Colonic mucosa (tissue), 4 donors: Measurements from ENCODE around the gene FBXO11. TPM values are rescaled to one million over a fixed set of nuclear protein-coding genes. Genes with fewer than 3 reads are reported as not detected.
A peak's percentile ranks its signal among the peaks of the same experiment; 100 is the strongest.
"Not testable (repeated sequence)": the region's sequence is repeated elsewhere in the genome, so short reads cannot be mapped to it uniquely, and the experiment has no call there.

Source experiments
- DNase-seq: peaks from one replicate; pipeline ENCODE4 v3.0.0-alpha.2; 2020
- H3K27ac ChIP-seq: fragments of 200-600 bp; one replicate; pipeline ENCODE4 v1.8.0; 2021
- H3K27me3 ChIP-seq: fragments of 200-600 bp; one replicate; pipeline ENCODE4 v1.8.0; 2021
- H3K36me3 ChIP-seq: fragments of 200-600 bp; one replicate; pipeline ENCODE4 v1.8.0; 2021
- H3K4me1 ChIP-seq: fragments of 200-600 bp; one replicate; pipeline ENCODE4 v1.8.0; 2021; ENCODE audit warnings: mild to moderate bottlenecking
- H3K4me3 ChIP-seq: fragments of 200-600 bp; one replicate; pipeline ENCODE4 v1.8.0; 2021
- H3K9ac ChIP-seq, 2 donors: one replicate each; pipeline ENCODE4 v1.7.0; 2013; ENCODE audit warnings: control low read depth in 2 of 2, low read depth in 2 of 2, low read length in 2 of 2
- H3K9me3 ChIP-seq: fragments of 200-600 bp; one replicate; pipeline ENCODE4 v1.8.0; 2021
- CTCF ChIP-seq: fragments of 200-600 bp; IDR thresholded peaks from one replicate; pipeline ENCODE4 v1.8.0; 2022; ENCODE audit warnings: antibody characterized with exemption, mild to moderate bottlenecking
- intact Hi-C: fragments of 100-400 bp; cut with DNase I; formaldehyde crosslinking; loops from one replicate; pipeline ENCODE4 v1.14.1; 2022
- total RNA-seq, 2 donors: library from RNA; stranded (reverse); fragmentation: NEBNext Ultra II Directional in 1 of 2; extraction: Animal tissue kit (Norgen Biotek cat#: 25700) in 1 of 2; gene quantifications; one replicate each; pipeline ENCODE4 v1.2.1, GENCODE V29; 2021
- donor health status: healthy.
- donor health status: DM: no; HTN: no; CAD: no.
- donor health status: DM: no; HTN: no; CAD: no.

FBXO11 gene
- total RNA-seq, 2 donors from 2014 or later: 40.4 to 47.7 TPM

GRCh38 chr2:47908682-47909081 is 2.4 kb upstream of the FBXO11 start:
- Histone ChIP-seq H3K4me3 (no peak overlapping the region), H3K9ac (no peak overlapping the region), H3K27me3 (no peaks in the 10 kb centered on the region), H3K9me3 (no peaks in the 10 kb centered on the region), H3K4me1 (no peaks in the 10 kb centered on the region), H3K27ac (no peak overlapping the region), H3K36me3 (no peaks in the 10 kb centered on the region)
- no peak for DNase-seq
- no peak for TF ChIP-seq CTCF
- intact Hi-C loops: loop anchor here (10.0 kb wide), 1 partner anchor 196 kb away; no protein-coding TSS in a partner anchor

GRCh38 chr2:47907039-47907781 is 912 bp upstream of the FBXO11 start:
- Histone ChIP-seq H3K9me3 (no peaks in the 10 kb centered on the region), H3K4me3 (peak overlapping the region; percentile 44), H3K36me3 (no peaks in the 10 kb centered on the region), H3K9ac (peak overlapping the region; percentile 68 to 84), H3K4me1 (no peaks in the 10 kb centered on the region), H3K27me3 (no peaks in the 10 kb centered on the region), H3K27ac (peak overlapping the region; percentile 99)
- DNase-seq: peak; percentile 60
- intact Hi-C loops: loop anchor here (10.0 kb wide), 1 partner anchor 198 kb away; no protein-coding TSS in a partner anchor
- peak; percentile 28 for TF ChIP-seq CTCF

GRCh38 chr2:47905386-47906156 is 727 bp downstream of the FBXO11 start:
- peak overlapping the region; percentile 99 for H3K27ac ChIP-seq
- DNase-seq: peak; percentile 55
- H3K36me3 ChIP-seq: no peaks in the 10 kb centered on the region
- H3K9me3 ChIP-seq: no peaks in the 10 kb centered on the region
- TF ChIP-seq CTCF: no peak
- intact Hi-C loops: loop anchor here (10.0 kb wide), 1 partner anchor 199 kb away; no protein-coding TSS in a partner anchor
- no peaks in the 10 kb centered on the region for H3K27me3 ChIP-seq
- H3K4me1 ChIP-seq: no peaks in the 10 kb centered on the region
- peak overlapping the region; percentile 77 for H3K4me3 ChIP-seq
- H3K9ac ChIP-seq: peak overlapping the region; percentile 74 to 91

- Histone ChIP-seq H3K9ac (peak overlapping the region; percentile 88 to 91), H3K27ac (no peak overlapping the region), H3K36me3 (no peaks in the 10 kb centered on the region), H3K4me1 (no peaks in the 10 kb centered on the region), H3K9me3 (no peaks in the 10 kb centered on the region), H3K4me3 (peak overlapping the region; percentile 77), H3K27me3 (no peaks in the 10 kb centered on the region)
- no peak for DNase-seq
- no peak for TF ChIP-seq CTCF
- intact Hi-C loops: loop anchor here (10.0 kb wide), 1 partner anchor 201 kb away; no protein-coding TSS in a partner anchor
Measured at GRCh38 chr2:47903781-47904490, 2.4 kb downstream of the FBXO11 start.

- H3K36me3 ChIP-seq, H3K9ac ChIP-seq, H3K4me1 ChIP-seq, H3K9me3 ChIP-seq, H3K4me3 ChIP-seq, H3K27ac ChIP-seq, DNase-seq, H3K27me3 ChIP-seq: not testable (repeated sequence)
- intact Hi-C loops: loop anchor here (10.0 kb wide), 1 partner anchor 203 kb away; no protein-coding TSS in a partner anchor
Measured at GRCh38 chr2:47901892-47902291, 4.4 kb downstream of the FBXO11 start.
